HG03066 (cell line): Measurements from ENCODE around the gene CCDC28B.
"Not testable (repeated sequence)": the region's sequence is repeated elsewhere in the genome, so short reads cannot be mapped to it uniquely, and the experiment has no call there.

ENCODE experiments used
- ATAC-seq: cut with Tn5 transposase; IDR thresholded peaks from one replicate; pipeline ENCODE4 v1.9.1; 2021; ENCODE audit warnings: low read depth; ENCODE audit not compliant: unreplicated experiment

CCDC28B gene

DNA sequence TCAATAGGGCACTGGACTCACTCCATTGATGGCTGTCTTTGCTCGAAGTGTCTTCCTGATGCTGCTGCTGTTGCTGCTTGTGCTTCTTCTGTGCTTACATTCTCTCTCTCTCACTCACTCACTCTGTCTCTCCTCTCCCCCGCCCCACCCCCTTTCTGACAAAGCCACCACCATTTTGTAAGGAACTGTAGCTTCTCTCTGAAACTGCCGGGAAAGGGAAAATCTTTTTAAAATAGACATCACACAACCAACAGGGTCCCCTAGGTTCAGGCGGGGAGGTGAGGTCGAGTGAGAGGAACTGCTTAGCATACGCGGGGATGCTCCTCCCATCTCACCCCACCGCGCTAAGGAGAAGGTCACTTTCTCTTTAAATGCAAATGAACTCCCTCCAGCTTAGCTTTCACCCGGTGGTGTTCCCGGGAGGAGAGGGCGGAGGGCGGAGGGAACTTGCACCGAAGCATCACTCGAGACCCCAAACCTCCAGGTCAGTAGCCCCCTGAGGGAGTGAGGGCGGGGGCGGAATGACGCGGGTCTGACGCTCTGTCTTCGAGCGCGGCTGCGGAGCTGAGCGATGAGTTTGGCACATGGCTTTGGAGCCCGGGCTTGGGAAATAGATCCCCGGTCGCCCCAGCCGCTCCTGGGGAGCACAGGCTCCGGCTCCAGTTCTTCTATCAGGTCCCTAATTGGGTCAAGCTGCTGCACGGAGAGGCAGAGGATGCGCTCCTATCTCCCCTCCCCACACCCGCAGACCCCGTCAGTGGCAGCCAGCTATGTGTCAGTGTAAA is at the start of gene CCDC28B:
Gene CCDC28B (plus strand): TSS at position 370 of the 785 bp plus-strand sequence. CDS start 1,341 bp downstream, outside the sequence.
- no peak for ATAC-seq

DNA sequence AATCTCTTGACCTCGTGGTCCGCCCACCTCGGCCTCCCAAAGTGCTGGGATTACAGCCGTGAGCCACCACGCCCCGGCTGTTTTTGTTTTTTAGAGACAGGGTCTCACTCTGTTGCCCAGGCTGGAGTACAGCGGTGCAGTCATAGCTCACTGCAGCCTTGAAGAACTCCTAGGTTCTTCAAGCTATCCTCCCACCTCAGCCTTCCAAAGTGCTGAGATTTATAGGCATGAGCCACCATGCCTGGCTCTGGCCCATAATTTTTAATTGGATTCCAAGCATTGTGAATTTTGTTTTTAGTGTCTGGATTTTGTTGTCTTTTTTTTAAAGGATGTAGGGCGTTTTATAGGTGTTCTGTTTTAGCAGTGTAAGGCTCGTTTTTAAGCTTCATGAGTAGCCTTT is 49.5 kb upstream of the CCDC28B start:
- ATAC-seq, result no peak

DNA sequence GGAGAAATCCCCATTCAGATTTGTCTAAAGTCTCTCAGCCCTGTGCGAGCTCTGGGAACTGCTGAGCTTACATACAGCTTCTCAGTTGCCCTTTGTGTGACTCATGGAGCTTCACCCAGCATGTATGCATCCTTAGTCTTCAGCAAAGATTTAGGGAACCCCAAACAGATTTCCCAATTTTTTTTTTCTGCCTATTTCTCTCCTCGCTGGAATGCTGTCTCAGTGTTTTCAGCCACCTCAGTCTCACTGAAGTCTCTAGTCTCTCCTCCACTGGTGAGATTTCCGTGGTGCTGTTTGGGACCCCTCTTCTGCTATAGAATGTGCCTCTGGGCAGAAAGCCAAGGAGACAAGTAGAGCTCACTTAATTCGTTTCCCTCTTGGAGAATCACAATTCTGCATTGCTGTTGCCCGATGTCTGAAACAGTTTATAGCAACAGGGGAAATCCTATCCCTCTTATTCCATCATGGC is 49.0 kb upstream of the CCDC28B start:
- ATAC-seq, result no peak

DNA sequence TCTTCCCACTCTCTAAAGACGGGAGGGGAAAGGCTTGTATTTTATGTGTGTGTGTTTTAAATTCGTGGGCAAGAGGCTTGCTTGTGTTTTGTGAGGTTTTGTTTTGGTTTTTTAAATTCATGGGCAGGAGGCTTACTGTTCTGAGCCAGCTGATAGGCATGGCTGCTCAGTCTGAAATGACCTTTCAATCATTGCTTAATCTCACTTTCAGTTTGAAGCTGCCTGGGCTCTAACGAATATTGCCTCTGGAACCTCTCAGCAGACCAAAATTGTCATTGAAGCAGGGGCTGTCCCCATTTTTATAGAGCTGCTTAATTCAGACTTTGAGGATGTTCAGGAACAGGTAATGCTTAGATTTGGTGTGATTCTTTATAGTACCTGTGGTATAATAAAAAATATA is 41.2 kb upstream of the CCDC28B start:
- ATAC-seq, result no peak

DNA sequence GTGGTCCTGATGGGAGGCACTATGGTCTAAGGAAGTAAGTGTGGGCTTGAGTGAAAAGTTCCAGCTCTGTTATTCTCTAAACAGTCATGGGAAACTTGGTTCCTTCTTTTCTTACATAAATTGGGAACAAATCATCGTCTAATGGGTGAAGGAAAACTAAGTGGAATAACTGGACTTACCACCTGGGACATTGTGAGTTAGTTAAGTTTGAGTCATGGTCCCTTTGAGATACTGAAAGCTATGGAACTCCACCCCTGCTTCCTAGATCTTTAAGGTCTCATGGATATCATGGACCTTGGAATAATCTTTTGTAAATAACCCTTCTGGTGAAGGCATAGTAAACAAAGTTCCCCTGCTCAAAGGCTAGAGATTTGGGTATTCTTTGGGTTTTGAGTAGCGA is 37.0 kb upstream of the CCDC28B start:
- no peak for ATAC-seq

DNA sequence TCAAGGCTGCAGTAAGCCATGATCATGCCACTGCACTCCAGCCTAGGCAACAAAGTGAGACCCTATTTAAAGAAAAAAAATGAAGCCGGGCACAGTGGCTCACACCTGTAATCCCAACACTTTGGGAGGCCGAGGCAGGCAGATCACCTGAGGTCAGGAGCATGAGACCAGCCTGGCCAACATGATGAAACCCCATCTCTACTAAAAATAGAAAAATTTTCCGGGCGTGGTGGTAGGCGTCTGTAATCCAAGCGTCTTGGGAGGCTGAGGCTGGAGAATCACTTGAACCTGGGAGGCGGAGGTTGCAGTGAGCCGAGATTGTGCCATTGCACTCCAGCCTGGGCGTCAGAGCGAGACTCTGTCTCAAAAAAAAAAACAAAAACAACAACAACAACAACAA is 34.8 kb upstream of the CCDC28B start:
- ATAC-seq, result not testable (repeated sequence)

DNA sequence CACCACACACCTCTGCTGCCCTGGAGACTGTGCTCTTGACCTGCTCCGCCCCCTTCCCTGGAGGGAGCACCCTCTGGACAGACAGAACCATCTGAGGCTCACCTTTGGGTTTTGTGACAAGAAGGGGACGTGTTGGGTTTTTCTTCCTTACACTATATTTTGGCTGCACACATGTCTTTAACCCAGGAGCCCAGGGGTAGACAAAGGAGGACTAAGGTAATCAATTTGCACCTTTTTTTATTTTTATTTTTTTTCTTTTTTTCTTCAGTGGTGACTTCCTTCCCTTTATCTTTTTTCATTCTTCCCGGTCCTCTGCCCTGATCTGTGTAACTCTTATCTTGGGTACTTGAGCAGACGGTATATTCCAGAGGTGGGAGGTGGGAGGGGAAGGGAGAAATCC is 29.4 kb upstream of the CCDC28B start:
- no peak for ATAC-seq

DNA sequence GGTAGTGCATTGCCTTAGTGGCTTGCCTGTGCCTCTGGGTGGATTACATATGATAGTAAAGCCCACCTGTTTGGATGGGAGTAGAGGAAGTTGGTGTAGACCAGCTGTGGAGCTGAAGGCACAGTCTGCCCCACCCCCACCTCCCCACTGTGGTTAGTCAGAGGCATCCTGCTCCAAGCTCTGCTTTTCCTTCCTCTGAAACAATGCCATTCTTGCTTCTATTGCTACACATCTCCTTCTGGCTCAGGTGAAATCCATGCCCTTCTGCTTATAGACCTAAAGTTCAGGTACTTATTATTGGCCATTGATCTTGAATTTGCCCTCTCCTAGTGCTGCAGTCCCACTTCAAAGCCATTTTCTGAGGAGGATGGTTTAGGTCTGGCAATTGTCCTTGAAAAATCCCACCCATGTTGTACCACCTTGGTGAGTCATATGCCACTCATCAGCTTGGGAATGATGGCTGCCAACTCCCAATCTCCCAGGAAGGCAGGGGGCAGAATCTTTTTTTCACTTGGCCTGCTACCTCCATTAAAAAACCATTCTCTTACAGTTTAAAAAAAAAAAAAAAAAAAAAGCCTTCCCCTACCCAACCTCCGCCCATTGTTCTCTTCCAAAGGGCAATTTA is 27.7 kb upstream of the CCDC28B start:
- ATAC-seq, result no peak

DNA sequence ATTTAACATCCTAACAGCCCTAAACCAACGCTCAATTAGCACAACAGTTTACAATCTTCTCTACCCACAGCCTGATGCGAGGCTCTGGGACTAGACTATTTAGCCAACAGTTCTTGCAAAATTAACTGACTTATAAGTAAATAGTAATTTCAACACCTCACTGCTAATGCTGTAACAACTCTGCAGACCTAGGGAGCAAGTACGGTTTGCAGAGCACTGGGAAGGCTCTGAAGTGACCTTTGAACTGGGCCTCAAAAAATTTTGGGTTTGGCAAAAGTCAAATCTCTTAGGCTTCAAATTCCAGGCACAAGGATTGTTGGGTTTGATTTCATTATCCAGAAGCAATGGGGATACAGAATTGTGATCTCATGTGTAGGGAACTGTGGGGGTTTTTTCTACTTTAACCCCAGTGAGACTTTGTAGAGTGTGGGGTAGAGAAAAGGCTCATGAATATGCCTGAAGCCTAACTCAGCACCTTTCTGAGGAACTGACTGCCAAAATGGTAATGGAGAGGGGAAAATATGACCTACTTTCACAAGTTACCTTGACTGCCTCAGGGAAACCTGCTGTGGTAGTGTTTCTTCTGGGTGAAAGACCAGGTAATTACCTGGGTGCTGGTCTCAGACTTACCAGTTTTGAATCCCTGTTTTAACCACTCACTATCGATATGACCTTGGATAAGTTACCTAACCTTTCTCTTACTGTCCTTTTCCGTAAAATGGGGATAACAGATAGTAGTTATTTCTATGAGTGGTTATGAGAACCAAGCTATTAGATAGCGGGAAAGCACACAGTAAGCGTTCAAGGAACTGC is 21.8 kb upstream of the CCDC28B start:
- no peak for ATAC-seq

DNA sequence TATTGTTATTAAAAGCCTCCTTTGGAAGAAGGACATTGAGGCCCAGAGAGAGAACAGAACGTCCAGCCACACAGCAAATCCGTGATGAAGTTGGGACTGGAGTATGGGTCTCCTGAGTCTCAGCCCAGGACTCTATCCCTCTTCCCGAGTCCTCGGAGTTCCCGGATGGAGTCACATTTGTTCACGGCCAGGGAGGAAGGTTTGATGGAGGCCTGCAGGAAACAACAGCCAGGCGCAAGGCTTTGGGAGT is 21.3 kb upstream of the CCDC28B start:
- ATAC-seq, result no peak

DNA sequence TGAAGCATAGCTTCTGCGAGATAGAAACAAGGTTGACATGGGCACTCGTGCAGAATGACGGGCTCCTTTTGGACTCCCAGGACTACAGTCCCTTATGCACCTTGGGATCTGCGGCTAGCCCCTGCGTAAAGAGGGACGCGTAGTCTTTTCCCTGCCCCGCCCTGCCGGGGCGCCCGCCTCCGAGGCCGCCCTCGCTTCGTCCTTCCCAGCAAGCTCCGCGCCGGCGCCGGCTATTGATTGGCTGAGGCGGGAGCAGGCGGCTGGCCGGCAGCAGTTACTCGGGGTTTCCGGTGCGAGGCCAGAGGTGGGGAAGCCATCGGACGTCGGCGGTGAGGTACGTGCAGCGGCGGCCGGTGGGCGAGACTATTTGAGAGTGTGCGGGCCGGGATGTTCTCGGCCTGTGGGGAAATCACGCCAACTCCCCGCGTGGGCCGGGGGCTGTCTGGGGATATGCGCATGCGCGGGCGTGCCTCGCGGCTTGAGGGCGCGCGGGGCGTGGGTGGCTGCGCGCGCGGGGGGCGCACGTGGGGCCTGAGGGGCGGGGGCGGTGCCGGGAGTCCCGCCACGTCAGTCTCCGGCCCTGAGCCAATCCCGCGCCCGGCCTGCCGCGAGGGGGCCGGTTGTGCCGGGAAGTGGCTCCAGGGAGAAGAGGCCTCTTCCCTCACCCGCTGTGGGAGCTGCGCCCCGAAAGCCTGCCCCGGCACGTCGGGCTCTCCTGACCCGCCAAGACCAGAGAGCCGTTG is 20.8 kb upstream of the CCDC28B start, which contains the start of gene TXLNA:
Gene TXLNA (plus strand): TSS at position 233 of the 743 bp plus-strand sequence. CDS start 671 bp downstream, outside the sequence.
- ATAC-seq, result peak; percentile 86

DNA sequence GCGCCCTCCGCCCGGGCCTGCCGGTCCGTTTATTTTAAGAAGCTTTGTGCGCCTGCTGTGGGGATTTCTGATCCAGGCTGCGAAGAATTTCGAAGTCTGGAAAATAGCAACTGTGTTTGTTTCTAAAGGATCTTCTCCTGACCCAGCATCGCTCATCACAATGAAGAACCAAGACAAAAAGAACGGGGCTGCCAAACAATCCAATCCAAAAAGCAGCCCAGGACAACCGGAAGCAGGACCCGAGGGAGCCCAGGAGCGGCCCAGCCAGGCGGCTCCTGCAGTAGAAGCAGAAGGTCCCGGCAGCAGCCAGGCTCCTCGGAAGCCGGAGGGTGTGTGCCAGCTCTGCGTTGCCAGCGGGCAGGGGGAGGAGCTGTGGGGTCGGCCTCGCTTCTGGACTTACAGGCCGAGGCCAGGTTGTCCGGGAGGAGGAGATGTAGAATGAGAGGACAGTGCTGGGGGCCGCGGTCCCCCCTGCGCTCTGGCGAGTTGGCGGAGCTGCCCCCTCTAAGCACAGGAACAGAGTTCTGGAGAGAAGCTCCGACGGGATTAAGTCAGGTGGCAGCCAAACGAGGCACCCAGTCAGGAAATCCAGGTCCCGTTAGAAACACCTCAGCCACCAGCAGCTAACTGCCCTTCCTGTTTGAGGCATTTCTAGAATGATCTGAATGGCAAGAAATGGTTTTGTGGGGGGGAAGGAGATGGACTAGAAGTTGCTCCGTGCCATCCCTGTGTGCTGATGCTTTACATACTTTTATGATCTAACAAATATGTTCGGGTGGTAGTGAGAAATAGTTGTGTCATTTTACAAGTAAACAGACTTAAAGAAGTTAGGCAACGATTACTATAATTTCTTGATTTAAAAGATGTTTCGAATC is 20.0 kb upstream of the CCDC28B start:
- ATAC-seq, result no peak

DNA sequence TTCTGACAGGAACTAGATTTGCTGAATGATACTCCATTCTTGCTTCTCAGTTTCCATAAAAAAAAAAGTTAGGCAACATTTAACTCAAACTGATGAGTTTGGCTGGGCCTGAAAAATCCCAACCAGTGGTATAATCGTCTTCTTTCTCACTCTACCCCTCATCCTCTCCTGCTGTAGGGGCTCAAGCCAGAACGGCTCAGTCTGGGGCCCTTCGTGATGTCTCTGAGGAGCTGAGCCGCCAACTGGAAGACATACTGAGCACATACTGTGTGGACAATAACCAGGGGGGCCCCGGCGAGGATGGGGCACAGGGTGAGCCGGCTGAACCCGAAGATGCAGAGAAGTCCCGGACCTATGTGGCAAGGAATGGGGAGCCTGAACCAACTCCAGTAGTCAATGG is 19.3 kb upstream of the CCDC28B start:
- no peak for ATAC-seq

DNA sequence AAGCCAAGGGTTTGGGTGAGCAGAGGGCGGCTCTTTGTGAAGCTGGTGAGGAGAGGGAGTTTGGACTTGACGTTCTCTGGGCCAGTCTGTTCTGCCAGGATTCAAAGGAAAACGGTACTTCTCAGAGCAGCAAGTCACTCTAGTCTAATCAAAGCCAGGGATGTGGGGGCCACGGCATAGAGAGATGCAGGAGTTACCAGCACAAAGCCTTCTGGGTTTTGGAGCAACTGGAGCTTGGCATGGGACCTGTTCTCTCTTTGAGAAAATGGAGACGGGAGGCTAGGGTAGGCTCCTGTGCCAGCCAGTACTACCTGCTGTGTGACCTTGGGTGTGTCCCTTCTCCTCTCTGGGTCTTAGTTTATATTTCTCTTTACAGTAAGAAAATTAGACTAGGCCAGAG is 18.8 kb upstream of the CCDC28B start:
- ATAC-seq, result no peak

DNA sequence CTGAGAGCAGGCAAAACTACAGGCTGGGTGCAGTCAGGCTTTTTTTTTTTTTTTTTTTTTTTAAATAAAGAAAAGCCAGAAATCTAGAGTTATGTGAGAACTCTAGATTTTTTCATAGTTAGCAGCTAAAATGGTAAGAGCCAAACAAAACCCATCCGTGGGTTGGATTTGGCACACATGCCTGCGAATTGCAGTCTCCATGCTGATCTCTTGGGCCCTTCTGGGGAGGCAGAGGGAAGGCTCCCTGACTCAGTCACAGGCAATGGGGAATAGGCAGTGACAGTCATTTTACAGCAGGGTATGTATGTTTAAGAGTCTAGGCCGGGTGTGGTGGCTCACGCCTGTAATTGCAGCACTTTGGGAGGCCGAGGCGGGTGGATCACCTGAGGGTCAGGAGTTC is 18.3 kb upstream of the CCDC28B start:
- no peak for ATAC-seq

DNA sequence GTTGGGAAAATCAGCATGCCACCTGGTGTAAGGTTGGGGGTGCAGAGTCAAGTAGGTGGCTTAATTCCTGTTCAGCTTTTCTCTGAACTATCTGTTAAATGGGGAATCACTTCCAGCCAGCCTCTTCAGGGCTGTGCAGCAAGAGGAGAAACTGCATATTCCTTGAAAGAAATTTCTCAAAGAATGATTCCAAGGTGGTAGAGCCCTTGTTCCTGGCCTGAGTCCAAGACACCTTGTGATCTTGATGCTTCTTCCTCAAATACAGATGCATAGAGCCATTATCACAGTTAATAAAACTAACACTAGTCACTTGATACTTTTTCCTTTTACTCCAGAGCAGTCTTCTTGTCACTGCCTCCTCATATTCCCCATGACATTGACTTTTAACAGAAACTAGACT is 15.7 kb upstream of the CCDC28B start:
- ATAC-seq, result no peak

DNA sequence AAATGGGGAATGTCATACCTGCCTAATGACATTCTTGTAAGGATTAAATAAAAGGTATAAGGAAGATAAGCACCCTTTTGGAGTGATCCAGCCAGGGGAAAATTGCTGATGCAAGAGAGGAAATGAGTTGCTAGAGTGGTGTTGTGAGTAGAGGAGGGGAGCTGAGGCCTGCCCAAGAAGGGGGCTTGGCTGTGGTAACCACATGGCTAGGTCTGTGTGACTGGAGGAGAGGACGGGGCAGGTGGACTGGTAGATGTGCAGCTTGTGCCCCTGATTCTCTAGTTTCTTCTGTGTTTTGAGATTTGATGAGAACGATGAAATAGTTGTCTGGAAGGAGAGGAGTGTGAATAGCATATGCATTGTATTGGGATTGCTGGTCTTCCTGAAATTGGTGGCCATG is 14.3 kb upstream of the CCDC28B start:
- no peak for ATAC-seq

DNA sequence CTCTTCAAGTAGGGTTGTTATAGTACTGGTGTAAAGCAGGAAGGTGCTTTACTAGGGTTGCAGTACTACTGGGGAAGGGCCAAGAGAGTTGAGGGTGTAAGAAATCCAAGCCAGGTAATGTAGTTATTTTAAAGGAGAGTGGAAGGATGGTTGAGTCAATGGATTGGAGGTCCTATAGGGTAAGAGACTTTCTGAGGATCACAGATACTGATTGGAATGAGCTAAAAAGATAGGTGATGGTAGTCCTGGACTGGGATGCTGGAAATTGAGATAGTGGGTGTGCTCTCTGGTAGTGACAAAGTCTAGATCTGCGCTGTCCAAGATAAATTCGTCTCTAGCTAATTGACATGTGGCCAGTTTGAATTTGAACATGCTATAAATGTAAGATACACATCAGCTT is 13.9 kb upstream of the CCDC28B start:
- ATAC-seq, result no peak

DNA sequence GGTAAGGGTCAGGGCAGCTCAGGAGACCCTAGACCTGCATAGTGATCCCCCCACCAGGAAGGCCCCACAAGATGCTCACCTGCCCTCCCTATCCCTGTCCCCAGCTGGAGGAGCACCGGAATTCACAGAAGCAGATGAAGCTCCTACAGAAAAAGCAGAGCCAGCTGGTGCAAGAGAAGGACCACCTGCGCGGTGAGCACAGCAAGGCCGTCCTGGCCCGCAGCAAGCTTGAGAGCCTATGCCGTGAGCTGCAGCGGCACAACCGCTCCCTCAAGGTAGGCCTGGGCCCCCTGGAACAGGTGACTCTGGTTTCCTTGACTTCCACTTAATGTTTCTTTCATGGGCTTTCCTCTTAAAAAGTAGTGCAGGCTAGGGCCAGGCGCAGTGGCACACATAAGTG is 12.5 kb upstream of the CCDC28B start:
- ATAC-seq, result no peak
